Effector CD8-positive, alpha-beta T cell (primary cell): ENCODE data around the gene OPA1.

Source experiments
- DNase-seq: peaks from one replicate; lab custom pipeline; 2025; lab: John Stamatoyannopoulos, UW

Gene OPA1

GRCh38 chr3:193704431-193704830 is 111.4 kb downstream of the OPA1 start:
- no peak for DNase-seq

- no peak for DNase-seq
Measured at GRCh38 chr3:193708270-193708669, 115.3 kb downstream of the OPA1 start.

DNA sequence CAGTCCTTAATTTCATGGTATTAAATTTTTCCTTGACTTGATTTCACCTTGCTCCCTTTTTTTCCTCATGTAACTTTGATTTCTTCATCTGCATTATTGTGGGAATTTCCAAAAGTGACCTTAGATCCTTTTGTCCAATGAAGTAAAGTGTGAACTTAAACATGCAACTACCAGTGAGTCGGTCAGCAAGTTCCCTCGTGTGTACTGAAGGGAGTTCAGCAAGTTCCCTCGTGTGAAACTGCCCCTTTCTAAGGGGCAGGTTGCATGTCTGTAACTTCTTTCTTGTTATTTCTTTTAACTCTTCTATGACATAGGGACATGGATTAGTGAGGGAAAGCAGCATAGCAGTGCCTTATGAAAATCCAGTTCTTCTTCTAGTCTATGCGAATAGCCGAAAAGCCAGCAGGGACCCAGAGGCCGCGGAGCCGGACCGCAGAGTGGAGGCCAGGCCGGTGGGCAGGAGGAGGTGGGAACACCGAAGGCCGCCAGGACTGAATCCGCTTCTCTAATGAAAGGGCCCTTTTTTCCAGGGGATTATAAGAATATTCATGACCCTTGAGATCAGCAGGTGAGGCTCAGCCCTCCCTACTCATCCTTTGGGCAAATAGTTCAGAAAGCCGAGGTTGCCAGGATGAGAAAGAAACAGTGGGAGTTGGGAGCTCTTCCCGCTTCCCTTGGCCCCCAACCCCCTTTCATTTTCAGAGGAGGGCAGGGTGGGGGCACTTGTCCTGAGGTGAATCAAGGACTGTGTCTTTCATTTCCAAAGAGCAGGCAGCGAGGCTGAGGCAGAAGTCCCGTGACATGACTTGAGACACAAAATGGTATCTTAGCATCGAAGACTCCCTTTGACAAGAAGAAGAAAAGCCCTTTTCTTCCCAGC is 117.5 kb downstream of the OPA1 start:
- DNase-seq, result no peak

DNA sequence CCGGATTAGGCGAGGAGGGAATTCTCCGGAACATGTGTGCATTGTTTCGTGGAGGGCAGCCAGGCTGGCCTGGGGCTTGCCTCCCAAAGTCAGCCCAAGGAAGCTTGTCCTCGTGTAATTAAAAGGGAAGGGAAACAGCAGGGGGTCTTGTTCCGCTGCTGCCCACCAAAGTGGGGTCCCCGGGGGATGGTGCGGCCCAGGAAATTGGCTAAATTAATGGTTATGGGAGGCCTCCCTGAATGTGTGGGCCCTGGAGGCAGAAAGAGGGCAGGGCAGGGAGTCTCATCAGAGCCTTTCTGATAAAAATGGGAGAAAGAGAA is 118.1 kb downstream of the OPA1 start:
- no peak for DNase-seq

- DNase-seq, result no peak
Measured at GRCh38 chr3:193711523-193711963, 118.5 kb downstream of the OPA1 start.

DNA sequence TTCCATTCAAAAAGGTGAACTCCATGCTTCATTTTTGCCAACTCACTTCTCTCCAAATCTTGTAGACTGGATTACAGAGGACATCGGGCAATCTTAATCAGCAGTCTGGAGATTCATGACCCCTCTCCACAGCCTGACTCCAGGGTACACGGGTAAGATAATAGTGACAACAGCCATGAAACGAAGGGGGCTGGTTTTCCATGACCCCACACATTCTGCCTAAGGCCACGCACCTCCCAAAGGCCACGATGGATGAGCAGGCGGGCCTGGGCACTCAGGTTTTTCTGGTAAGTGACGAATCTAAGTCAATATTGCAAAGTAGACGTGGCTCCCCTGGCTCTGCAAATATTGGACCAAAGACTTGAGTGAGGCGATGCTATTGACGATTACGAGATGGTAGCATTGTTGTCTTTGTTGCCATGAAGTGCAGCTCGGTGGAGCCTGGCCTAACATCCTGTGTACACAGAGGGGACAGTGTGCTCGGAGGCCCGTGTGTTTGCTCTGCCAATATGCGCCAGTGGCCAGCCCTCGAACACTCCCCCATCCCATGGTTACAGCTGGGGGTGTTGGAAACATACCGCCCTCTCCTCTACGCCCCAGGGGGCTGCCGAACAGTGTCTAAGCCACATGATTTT is 119.1 kb downstream of the OPA1 start:
- no peak for DNase-seq

DNA sequence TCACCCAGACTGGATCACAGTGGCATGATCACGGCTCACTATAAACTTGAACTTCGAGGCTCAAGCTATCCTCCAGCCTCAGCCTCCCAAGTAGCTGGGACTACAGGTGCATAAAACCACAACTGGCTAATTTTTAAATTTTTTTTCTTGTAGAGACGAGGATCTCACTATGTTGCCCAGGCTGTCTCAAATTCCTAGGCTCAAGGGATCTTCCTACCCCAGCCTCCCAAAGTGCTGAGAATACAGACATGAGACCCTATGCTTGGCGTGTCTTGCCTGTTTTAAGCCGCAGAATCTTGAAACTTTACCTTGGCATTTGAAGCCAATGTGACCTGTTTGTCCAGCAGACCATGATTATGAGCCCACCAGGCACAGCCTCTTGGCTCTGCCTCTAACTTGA is 119.9 kb downstream of the OPA1 start:
- DNase-seq, result no peak

GRCh38 chr3:193714523-193715137 is 121.6 kb downstream of the OPA1 start:
- no peak for DNase-seq

- no peak for DNase-seq
Measured at GRCh38 chr3:193716150-193716549, 123.1 kb downstream of the OPA1 start.

GRCh38 chr3:193719735-193720134 is 126.7 kb downstream of the OPA1 start:
- DNase-seq, result no peak

DNA sequence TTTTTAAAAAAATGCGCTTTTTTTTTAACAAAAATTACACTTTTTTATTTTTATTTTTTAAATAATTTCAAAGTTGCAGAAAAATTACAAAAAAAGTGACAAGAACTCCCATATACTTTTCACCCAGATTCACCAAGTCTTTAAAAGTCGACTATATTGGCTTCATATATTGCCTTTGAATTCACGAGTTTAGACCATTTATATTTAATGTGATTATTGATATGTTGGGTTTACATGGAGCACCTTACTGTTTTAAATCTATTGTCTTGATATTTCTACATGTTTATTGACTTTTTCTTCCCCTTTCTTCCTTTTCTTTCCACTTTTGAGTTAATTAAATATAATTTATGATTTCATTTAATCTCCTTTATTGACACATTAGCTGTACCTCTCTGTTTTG is 127.2 kb downstream of the OPA1 start:
- DNase-seq, result no peak

- DNase-seq, result no peak
Measured at GRCh38 chr3:193722566-193722965, 129.6 kb downstream of the OPA1 start.

DNA sequence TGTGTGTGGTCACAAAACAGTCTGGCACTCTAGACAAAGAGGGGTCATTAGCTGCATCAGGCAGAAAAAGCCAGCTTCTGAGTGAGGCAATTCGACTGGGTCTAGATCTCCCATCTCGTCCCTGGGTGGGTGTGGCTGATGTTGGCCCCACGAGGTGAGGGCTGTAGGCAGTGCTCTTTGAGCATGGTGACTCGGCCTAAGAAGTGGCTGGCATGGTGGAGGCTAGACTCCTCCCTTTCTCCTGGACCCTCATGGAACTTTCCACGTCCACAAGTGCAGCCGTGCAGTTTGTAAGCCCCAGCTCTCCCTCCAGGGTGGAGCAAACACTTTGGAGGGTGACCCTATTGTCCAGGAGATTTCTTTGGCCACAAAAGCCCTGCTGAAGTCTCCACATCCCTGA is 134.1 kb downstream of the OPA1 start:
- no peak for DNase-seq

DNA sequence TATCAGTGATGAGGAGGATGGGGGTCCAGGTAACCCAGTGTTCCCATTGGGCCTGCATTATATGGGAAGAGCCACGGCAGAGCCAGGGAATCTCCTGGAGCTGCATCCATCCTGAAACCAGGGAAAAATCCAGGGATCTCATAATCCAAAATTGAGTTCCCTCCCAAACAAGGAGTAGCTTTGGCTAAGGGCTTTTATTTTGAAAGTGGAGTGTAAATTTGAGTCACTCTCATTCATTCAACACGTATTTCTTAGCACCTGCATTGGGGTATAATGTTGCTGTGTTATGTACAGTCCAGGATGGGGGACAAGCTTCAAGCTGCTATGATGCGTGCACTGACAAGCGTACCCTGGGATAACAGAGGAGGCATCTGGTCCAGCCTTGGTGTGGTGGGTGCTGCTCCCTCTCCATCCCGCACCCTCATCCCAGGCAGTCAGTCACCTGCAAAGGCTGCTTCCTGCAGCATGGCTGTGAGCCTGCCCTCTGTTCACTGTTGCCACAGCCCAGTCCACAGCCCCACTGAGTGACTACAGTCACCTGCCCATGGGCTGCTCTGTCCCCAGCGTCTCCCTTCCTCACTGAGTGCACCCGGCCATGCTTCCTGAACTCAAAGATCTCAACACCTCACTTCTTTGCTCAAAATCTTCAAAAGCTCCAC is 135.6 kb downstream of the OPA1 start:
- no peak for DNase-seq

- DNase-seq, result no peak
Measured at GRCh38 chr3:193729088-193729465, 136.1 kb downstream of the OPA1 start.

- no peak for DNase-seq
Measured at GRCh38 chr3:193729601-193730000, 136.6 kb downstream of the OPA1 start.

DNA sequence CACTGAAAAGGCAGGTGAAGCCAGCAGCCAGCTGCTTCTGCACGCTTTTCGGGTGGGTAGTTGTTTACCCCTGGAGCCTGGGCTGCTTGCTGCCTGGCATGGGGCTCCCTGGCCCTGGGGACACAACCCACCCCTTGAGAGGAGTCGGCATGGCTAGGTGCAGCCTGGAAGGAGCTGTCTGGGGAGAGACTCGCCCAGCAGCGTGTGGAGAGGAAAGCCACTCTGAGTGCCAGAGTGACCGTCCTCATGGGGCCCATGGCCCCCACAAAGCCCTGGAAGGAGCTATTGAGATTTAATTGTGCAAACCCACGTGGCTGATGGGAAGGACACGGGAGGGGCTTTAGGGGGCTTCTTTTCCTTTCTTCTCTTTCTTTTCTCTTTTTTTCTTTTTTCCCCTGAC is 137.5 kb downstream of the OPA1 start:
- no peak for DNase-seq

DNA sequence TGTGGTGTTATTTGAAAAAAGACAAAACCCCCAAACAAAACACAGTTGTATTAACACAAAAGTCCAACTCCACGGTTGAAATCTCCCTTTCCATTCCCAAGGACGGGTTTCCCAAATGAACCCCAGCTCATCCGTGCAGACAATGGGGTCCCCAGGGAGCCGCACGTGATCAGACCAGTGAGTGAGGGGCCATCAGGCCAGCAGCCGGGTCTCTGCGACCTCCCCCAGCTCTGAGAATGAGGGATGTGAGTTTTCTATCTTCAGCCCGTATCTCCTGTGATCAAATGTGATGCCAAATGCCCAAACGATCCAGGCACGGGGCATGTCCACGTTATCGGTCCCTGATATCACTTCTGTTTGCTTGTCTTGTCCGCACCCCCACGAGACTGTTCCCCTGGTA is 138.0 kb downstream of the OPA1 start:
- DNase-seq, result no peak

DNA sequence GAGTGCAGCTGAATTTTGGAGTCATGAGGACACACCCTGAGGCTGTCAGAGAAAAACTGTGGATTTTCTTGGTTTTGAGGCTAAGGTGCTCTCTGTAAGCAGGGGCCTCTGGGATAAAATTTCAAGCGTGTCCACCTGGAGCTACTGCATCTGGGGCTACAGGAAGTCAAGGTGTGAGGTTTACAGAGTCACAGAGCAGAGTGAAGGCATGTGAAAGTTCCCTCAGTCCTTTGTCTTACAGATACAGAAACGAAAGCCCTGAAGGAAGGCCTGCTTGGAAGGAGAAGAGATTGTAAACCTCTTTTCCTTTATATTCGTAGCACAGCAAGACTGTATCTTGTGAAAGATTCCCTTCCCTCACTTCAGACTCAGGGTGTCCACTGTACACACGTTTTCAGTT is 138.6 kb downstream of the OPA1 start:
- no peak for DNase-seq

DNA sequence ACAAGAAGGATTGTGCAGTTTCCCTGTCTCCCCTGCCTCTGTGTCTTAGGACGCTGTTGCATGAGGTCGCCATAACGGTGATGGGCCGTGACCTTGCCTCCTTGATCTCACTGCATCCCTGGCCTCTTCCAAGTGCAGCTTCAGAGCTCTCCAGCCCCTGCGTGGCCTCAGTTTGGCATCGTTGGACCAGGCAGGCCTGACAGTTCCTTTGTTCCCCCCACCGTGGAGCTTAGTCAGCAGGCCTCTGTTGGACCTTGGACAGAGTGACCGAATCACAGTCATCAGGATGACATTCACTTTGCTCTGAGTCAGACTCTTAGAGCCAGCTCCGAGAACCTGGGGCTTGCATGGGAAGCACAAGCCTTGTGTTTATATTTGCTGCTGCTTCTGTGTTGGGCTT is 139.4 kb downstream of the OPA1 start:
- DNase-seq, result no peak

DNA sequence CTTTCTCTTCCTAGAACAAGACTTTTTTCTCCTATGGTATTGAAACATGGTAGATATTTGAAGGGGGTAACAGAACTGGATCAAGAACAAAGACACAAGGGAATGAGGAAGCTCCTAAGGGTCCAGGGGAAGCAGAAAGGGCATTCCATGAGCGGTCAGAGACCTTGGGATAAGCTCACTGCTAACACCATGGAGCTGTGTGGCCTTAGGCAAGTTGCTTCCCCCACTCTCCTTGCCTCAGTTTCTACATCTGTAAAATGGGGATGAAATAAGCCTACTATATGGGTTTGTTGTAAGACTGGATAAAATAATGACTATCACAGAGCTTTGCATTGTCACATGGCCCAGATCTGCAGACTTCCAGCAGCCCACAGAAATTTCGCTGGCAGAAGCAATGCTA is 139.8 kb downstream of the OPA1 start:
- DNase-seq, result no peak

GRCh38 chr3:193734737-193735366 is 141.8 kb downstream of the OPA1 start:
- DNase-seq, result no peak
